HG02623 (cell line): ENCODE results near the gene NOP14.
"Not testable (repeated sequence)": the region's sequence is repeated elsewhere in the genome, so short reads cannot be mapped to it uniquely, and the experiment has no call there.

ENCODE experiments used
- ATAC-seq: cut with Tn5 transposase; IDR thresholded peaks from one replicate; pipeline ENCODE4 v1.9.1; 2021; ENCODE audit warnings: moderate library complexity; ENCODE audit not compliant: unreplicated experiment

NOP14 gene

DNA sequence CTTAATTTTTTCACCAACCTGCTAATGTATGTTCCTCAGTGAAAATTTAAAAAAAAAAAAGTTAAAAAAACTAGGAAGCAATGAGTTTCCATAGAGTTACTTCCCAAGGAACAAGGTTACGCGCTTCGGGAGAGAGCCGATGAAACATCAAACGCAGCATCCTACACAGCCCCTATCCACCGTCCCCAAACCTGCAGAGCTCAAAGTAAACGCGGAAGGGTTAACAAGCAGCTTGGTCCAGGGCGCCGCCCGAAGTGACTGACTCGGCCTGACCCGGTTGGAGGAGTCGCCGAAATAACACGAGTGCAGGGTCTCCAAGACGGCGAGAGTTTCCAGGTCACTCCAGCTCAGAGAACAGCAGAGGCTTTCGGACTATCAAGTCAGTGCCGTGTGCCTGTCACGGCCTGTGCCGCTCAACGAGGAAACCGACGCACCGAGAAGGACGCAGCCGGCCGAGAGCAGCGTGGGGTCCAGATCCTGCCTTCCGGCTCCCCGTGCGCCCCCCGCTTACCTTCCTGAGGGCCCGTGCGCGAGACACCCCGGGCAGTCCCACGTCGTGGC lies 512 bp downstream of the NOP14 start:
- peak; percentile 23 for ATAC-seq

DNA sequence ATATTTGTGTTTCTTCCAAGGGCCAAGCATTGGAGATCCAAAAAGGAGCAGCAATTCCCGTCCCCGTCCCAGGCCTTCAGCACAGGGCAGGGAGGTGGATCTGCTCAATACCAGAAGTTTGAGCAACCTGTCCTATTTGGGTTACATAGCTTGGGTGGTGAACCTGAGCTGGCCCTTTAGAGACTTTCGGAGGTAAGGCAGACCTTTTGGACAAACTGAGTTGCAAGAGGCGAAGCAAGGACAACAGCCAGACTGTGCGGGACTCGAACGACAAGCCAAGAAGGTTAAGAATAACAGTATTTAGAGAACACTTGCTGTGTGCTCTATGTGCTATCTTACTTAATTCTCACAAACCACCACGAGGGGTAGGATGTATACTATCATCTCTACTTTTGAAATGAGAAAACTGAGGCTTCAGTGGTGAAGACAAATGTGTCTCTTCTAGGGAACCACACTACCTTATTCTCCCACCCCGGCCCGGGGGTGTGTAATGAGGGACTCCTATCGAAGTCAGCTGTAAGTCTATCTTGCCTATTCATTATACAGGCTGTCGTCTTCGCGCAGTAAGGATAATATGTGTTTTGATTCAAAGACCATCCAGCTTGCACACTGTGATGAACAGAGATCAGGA lies 1.3 kb downstream of the NOP14 start:
- no peak for ATAC-seq

DNA sequence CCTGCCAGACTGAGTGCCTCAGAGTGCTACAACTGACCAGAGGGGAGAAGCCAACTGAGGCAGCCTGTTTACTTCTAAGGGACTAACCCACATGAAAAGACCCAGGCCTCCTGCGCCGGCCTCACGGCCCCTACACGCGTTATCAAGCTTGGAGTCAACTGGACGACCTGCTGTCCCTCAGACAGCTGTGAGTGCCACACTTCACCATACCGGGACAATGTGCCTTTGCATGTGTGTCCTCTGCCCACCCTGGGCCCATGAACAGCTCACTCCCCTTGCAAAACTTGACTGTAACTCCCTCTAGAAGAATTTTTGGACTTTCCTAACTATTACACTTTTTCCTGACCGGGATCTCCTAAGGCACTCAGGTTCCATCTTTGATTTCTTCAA lies 1.8 kb downstream of the NOP14 start:
- ATAC-seq: no peak

DNA sequence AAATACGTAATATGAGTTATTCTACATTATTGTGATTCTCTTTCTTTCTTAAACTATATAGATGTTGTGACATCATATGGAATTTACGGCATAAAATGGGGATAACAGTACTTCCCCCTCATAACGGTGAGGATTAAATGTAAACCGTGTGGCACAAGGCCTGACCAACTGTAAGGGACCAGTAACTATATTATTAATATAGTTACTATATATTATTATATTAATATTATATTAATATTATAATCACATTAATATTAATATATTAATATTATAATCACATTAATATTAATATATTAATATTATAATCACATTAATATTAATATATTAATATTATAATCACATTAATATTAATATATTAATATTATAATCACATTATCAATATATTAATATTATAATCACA lies 2.8 kb downstream of the NOP14 start:
- ATAC-seq: not testable (repeated sequence)

DNA sequence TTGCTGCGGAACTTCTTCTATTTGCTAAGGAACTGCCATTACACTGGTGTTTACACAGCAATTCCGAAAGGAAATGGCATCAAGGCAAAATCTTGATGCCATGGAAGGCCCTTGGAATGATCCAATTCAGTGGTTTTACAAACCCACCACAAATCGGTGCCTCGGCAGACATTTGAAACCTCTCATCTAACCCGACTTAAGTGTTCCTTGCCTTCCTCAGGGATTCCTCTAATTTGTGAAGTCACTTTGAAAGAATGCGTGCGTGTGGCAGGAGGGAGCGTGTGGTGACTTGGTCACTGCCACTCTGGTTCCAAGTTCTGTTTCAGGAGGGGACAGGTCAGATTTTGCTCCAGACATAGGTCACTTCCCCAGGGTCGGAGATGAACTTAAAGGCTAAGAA lies 4.8 kb downstream of the NOP14 start:
- no peak for ATAC-seq

DNA sequence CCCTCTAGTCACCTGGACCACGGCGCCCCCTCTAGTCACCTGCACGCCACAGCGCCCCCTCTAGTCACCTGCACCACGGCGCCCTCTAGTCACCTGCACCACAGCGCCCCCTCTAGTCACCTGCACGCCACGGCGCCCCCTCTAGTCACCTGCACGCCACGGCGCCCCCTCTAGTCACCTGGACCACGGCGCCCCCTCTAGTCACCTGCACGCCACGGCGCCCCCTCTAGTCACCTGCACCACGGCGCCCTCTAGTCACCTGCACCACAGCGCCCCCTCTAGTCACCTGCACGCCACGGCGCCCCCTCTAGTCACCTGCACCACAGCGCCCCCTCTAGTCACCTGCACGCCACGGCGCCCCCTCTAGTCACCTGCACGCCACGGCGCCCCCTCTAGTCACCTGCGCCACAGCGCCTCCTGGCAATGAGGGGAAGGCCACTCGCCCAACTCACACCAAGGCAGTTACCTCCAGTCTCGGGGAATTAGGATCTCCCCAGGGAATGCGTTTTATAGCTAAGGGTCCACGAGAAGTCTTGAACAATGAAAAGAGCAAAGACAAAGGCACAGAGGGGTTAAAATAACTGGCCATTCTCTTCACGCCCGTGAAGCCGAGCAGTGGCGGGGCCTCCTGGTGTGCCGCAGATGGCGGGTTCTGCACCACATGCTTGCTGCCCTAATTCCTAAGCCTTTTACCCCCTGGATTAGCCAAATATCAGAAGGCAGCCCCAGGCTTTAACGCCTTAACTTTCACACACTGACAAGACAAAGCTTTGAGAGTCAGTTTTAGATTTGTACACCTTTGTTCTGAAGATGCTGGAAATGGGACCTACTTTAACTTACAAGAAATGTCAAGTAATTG lies 7.8 kb downstream of the NOP14 start:
- ATAC-seq: not testable (repeated sequence)

DNA sequence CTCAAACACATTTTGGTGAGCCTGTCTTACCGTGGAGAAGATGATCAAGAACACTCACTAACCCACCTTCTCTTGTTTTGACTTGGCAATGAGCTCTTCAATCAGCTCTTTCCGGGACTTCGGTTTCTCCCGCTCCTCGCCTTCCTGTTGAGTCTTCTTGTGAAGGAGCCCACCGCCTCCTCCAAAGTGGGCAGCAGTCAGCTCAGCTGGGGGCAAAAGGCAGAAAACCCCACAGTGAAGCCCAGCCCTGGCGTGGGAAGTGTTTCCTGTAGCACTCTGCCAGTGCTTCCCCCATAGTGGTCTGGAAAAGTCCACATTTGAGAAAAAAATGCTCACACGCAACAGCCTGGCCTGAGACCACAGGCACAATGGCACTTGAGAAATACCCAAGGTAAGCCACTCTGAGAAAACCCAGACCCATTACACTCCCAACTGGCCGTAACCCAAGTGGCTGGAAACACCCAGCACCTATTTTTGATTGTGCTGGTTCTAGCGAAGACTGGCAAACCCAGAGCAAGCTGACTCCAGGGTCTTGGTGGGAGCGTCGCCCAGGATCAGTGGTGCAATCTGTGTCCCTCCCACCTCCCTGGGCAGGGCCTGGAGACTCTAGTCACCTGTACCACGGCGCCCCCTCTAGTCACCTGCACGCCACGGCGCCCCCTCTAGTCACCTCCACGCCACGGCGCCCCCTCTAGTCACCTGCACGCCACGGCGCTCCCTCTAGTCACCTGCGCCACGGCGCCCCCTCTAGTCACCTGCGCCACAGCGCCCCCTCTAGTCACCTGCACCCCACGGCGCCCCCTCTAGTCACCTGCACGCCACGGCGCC lies 8.6 kb downstream of the NOP14 start:
- no peak for ATAC-seq

DNA sequence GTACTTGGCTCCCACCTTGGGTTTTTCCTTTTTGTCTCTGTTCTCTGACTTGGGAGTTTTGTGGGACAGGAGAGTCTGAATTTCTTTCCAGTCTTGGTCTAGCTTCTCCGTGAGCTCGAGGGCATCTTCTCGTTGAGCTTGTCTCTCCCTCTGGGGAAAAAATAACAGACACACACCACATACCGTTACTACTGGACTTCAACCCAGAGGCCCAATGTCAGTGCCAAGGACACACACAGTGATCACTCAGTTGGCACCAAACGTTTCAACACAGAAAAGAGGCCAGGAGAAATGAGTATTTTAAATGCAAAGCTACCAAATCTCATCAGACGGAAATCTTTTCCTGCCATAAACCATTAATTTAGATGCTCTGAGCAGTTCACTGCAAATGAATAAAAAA lies 9.7 kb downstream of the NOP14 start:
- ATAC-seq: no peak

DNA sequence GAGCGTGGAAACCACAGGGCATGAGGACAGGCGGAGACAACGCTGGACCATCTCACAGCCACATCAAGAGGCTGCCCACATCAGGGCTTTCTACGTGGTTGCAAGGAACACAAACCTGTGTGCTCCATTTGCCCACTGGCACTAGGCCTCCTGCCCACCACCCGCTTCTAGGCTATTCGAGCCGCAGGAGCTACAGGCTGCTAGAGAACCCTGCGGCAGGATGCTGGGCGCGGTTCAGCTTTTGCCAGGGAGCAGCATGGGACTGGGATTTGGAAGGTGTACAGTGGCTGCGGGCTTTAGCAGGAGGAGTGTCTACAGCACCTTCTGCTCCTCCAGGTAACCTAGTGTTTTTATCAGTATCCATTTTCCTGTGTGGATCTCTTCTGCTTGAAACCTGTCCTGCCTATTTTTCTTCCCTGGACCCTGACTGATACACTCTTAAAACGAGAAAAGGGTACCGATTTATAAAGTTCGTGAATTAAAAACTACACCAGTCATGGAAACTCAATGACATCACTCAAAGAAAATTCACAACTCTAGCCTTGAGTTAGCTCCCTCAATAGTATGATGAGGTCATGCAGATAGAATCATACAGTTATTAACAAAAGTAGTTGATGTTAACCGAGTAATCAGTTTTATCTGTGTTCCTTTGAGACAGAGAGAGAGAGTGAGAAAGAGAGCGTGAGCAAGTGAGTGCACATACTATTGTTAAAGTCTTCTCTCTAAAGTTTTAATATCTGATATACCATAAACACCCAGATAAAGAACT lies 12.8 kb downstream of the NOP14 start:
- ATAC-seq: no peak

DNA sequence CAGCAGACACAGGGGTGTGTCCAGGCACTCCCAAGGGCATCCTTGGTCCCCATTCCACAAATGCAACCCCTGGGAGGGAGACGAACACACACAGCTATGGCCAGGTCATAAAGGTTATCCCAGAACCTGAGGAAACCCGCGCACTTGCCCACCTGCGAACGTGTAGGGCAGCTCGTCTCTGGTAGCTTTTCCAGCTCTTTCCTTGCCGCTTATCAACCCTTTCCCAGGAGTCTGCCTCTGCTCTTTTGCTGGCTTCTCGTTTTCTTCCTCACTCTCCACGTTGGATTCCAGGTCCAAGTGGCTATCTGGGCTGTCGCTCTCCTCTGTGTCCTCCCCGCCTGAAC lies 13.5 kb downstream of the NOP14 start:
- no peak for ATAC-seq

DNA sequence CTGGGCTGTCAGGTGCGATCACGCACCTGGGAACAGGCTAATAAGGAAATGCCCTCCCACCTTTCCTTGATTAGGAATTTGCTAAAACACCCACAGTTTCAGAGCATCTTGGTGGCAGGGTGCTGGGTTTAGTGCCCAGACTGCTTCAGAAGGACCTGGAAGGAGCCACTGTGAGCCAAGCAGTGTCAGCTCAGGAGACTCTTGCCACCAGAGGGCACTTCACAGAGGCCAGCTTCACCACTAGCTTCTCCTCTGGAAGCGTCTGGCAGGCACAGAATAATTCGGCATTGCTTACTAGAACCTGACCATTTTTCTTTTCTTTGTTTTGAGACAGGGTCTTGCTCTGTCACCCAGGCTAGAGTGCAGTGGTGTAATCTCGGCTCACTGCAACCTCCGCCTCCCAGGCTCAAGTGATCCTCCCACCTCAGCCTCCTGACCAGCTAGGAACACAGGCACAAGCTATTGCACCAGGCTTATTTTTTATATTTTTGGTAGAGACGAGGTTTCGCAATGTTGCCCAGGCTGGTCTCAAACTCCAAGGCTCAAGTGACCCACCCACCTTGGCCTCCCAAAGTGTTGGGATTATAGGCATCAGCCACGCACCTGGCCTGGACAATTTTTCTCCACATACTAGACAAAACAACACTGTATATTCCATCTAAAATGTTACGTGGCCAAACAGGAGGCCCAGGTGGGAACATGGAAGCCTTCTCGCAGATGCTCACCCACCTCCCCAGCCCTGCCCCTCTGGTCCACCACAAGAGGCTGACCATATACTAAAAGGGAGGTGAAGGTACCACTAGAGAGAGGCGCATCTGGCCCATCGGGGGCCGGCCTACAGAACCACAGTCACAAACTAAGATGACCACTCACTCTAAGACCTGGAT lies 14.1 kb downstream of the NOP14 start:
- ATAC-seq: no peak

DNA sequence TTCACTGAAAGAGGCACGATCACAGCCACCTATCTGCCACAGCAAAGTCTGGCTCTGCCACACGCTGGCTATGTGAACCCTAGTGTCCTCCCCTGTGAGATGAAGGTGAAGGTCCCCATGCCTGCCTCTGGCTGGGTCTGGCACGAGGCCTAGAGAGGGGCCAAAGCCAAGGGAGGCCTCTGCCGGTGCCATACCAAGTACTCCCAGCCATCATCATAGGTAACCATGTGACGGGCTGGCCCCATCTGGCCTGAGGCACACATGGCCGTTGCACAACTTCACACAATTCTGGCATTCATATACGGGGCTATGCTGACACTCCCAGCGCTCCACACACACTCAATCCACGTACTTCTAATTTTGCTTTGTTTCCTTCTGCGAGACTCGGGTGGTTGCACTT lies 15.3 kb downstream of the NOP14 start:
- ATAC-seq: no peak

DNA sequence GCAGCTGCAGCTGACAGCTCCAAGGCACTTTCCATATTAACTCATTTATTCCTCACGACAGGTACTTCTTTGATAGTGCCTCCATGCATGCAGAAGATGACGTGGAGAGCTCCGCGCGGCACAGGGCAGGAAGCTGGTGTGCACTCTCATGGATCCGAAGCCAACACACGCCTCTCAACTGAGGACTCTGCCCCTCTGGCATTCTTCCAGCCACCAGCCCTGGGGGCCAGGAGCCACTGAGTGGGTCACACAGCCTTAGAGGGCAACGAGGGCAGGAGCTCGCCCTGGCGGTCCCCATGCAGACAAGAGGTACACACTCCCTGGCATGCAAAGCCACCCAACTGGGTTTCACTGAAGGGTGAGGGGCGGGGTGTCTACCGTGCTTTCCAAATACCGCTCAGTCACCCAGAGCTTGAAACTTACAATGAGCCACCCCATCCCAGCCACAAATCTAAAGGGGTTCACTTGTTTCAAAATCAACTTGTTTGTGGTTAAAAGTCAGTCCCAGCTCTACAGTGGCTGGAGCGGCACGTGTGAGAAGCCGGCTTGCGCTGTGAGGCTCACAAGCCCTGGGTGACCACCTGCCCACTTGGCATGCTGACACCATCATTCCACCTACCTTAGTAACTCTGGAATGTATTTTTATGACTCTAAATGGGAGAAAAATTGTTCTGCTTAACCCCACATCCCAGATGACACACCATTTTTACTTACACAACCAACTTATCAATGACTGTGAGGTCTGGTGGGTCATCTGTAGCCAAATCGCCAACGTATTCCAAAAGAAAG lies 16.2 kb downstream of the NOP14 start:
- no peak for ATAC-seq

DNA sequence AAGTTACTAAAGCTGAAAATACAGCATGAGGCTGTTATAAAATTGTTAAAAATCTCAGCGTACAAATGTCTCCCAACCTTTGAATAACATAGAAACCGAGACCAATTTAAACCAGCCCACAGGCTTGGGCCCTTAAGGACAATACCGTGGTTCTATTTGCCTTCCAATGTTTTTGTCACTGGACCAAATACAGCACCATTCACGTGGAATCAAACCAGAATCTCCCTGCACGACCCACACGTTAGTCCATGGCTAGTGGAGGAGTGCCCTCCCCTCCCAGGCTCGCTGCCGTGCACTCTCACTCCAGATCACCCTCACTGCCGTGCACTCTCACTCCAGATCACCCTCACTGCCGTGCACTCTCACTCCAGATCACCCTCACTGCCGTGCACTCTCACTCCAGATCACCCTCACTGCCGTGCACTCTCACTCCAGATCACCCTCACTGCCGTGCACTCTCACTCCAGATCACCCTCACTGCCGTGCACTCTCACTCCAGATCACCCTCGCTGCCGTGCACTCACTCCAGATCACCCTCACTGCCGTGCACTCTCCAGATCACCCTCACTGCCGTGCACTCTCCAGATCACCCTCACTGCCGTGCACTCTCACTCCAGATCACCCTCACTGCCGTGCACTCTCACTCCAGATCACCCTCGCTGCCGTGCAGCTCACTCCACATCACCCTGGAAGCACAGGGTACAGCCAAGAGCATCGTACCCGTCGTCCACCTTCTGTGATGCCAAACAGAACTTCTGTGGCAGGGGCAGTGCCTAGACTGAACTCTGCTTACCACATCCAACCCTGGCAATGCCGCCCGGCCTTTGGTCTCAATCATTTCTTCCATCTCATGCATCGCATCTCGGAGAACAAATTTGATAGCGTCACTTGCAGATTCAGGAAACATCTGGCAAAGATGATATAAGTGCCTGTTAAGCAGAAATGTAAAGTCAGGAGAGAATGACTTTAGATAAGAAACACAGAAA lies 17.3 kb downstream of the NOP14 start:
- not testable (repeated sequence) for ATAC-seq

DNA sequence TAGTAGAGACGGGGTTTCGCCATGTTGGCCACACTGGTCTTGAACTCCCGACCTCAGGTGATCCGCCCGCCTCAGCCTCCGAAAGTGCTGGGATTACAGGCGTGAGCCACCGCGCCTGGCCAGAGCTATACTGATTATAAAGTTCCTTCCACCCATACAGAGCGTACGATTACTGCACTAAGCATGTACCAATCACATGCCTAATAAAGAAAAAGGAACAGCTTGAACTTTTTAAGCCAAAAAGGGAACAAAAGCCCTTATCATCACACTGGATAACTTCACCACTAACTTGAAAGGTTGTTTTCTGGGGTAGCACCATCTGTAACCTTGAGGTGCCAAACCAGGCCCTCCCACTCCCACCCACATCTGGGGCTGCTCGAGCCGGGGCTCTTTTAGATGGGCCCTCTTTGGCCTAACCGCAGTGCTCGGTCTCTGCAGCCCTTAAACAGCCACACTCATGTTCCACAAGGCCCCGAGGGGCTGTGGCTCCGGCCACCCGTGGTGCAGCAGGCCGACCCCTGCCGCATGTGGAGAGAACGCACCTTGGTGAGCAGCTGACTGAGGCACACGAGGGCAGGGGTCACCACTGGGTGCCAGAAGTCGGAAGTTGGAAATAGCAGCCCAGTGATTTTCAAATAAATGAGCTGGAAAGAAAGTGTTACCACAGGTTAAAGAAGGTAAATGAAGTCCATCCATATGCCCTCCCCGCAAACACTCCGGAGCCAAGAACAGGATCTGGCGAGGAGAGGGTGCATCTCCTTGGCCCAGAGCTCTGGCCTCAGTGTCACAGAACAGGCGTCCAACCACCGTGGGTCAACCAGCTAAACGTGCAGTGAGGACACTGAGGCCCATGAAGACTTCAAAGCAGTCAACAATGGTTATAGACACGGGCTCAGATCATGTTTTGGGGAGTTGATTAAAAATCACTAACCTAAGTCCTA lies 18.4 kb downstream of the NOP14 start:
- no peak for ATAC-seq

DNA sequence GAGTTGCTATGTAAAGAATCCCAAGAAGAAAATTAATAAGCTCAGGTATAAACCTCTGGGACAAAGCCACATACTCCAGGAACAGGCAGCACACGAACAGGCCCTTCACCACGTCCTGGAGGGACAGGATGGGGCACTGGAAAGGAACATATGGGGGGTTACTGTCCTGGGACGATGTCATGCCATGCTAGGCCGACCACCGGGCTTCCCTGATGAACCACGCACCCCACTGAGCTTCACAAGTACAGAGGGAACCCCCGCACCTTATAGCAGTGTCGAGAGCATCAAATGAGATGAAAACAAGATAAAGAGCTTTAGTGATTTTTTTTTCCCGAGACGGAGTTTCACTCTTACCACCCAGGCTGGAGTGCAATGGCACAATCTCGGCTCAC lies 19.1 kb downstream of the NOP14 start:
- no peak for ATAC-seq
